Stomach (tissue), 4 donors: ENCODE results near the gene SIGLECL1.

Experiments
- EP300 ChIP-seq: sonication (generic); formaldehyde crosslinking; IDR thresholded peaks from one replicate; pipeline ENCODE4 v1.6.1; 2017; ENCODE audit warnings: antibody characterized with exemption
- TF ChIP-seq, protein P1 (sequence below), 7 experiments: fragments of 450-650 bp in 4 of 7; fragments of 200-600 bp in 3 of 7; sonication (generic) in 3 of 7; IDR thresholded peaks; one replicate each; pipeline ENCODE4 v1.5.1; 2016 to 2019; ENCODE audit warnings: antibody characterized with exemption in 7 of 7, control low read depth in 2 of 7, mild to moderate bottlenecking in 1 of 7

DNA sequence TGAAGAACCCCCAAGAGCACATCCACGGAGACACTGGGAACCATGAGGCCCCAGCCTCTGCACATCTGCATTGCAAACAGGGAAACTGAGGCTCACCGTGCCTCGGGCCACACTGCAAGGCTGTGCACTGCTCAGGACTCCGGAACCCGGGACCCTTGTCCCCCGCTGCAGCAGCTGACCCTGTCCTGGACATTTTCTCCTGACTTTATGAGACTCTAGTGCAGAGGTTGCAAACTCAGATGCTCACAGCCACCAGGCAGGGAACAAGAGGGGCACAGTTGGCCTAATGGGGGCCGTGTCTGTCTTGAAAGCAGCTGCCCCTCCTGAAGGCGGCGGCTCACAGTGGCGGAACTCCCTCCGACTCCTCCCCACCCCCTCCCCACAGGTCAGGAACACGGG, 44.1 kb downstream of the SIGLECL1 start:
- TF ChIP-seq, protein P1, sequence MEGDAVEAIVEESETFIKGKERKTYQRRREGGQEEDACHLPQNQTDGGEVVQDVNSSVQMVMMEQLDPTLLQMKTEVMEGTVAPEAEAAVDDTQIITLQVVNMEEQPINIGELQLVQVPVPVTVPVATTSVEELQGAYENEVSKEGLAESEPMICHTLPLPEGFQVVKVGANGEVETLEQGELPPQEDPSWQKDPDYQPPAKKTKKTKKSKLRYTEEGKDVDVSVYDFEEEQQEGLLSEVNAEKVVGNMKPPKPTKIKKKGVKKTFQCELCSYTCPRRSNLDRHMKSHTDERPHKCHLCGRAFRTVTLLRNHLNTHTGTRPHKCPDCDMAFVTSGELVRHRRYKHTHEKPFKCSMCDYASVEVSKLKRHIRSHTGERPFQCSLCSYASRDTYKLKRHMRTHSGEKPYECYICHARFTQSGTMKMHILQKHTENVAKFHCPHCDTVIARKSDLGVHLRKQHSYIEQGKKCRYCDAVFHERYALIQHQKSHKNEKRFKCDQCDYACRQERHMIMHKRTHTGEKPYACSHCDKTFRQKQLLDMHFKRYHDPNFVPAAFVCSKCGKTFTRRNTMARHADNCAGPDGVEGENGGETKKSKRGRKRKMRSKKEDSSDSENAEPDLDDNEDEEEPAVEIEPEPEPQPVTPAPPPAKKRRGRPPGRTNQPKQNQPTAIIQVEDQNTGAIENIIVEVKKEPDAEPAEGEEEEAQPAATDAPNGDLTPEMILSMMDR (IDR thresholded peaks at IDR 0.05): no peak
- no peak for TF ChIP-seq EP300
